ENCODE measurements around the gene PLEK. TPM values are rescaled to one million over a fixed set of nuclear protein-coding genes. Genes with fewer than 3 reads are reported as not detected.

PLEK gene
- total and polyA plus RNA-seq, 2 experiments from 2014 or later, result 0.92 to 0.93 TPM

GRCh38 chr2:68404164-68404563 is 39.1 kb downstream of the PLEK start:
- WGBS (ENCODE audit: low lambda C conversion rate, missing lambda C conversion rate), result 39% methylated on average over 2 of the region's 2 CpGs

GRCh38 chr2:68404893-68405799 is 40.1 kb downstream of the PLEK start:
- no peak overlapping the region for H3K4me2 ChIP-seq
- H3K27ac ChIP-seq, result no peak overlapping the region
- no peak overlapping the region for H2AFZ ChIP-seq
- no peaks in the 10 kb centered on the region for H3K36me3 ChIP-seq (replicated peaks; ENCODE audit: insufficient read depth, low read depth)
- peaks cover 7% of the 10 kb centered on the region for H3K4me1 ChIP-seq (ENCODE audit: insufficient read depth)
- DNase-seq (ENCODE audit: low spot score), result no peak
- H4K20me1 ChIP-seq (ENCODE audit: insufficient read depth, poor library complexity, severe bottlenecking), result no peaks in the 10 kb centered on the region
- no peak for TF ChIP-seq EZH2 (IDR thresholded peaks at IDR 0.05; ENCODE audit: borderline replicate concordance)
- no peak for TF ChIP-seq EZH2phosphoT487 (IDR thresholded peaks at IDR 0.05; ENCODE audit: low read depth, severe bottlenecking, unreplicated experiment)
- TF ChIP-seq CTCF (IDR thresholded peaks at IDR 0.05; ENCODE audit: poor library complexity), result no peak
- H3K9me2 ChIP-seq (replicated peaks; ENCODE audit: insufficient read depth), result no peaks in the 10 kb centered on the region
- H3K4me3 ChIP-seq, result no peak overlapping the region
- H3K27me3 ChIP-seq, result no peaks in the 10 kb centered on the region
- H3K79me2 ChIP-seq, result no peaks in the 10 kb centered on the region
- no peaks in the 10 kb centered on the region for H3K9me3 ChIP-seq (ENCODE audit: low read depth)
- 54% methylated on average over 19 of the region's 19 CpGs for WGBS (ENCODE audit: low lambda C conversion rate, missing lambda C conversion rate)

More at GRCh38 chr2:68404164-68404563, 39.1 kb downstream of the PLEK start:
- H3K27ac ChIP-seq, result no peak overlapping the region
- H3K9me3 ChIP-seq (ENCODE audit: low read depth), result no peaks in the 10 kb centered on the region
- H3K4me1 ChIP-seq (ENCODE audit: insufficient read depth), result peaks cover 7% of the 10 kb centered on the region
- no peaks in the 10 kb centered on the region for H3K27me3 ChIP-seq
- TF ChIP-seq EZH2 (IDR thresholded peaks at IDR 0.05; ENCODE audit: borderline replicate concordance) (no peak), EZH2phosphoT487 (IDR thresholded peaks at IDR 0.05; ENCODE audit: low read depth, severe bottlenecking, unreplicated experiment) (no peak), CTCF (IDR thresholded peaks at IDR 0.05; ENCODE audit: poor library complexity) (no peak)
- no peaks in the 10 kb centered on the region for H4K20me1 ChIP-seq (ENCODE audit: insufficient read depth, poor library complexity, severe bottlenecking)
- H3K4me2 ChIP-seq, result no peak overlapping the region
- no peaks in the 10 kb centered on the region for H3K36me3 ChIP-seq (replicated peaks; ENCODE audit: insufficient read depth, low read depth)
- no peak for DNase-seq (ENCODE audit: low spot score)
- H2AFZ ChIP-seq, result no peak overlapping the region
- no peaks in the 10 kb centered on the region for H3K9me2 ChIP-seq (replicated peaks; ENCODE audit: insufficient read depth)
- H3K4me3 ChIP-seq, result no peak overlapping the region
- no peaks in the 10 kb centered on the region for H3K79me2 ChIP-seq

- no peaks in the 10 kb centered on the region for H3K27me3 ChIP-seq
- H3K79me2 ChIP-seq, result no peaks in the 10 kb centered on the region
- H3K9me2 ChIP-seq (replicated peaks; ENCODE audit: insufficient read depth), result no peaks in the 10 kb centered on the region
- no peak overlapping the region for H3K27ac ChIP-seq
- no peak overlapping the region for H2AFZ ChIP-seq
- no peaks in the 10 kb centered on the region for H4K20me1 ChIP-seq (ENCODE audit: insufficient read depth, poor library complexity, severe bottlenecking)
- no peaks in the 10 kb centered on the region for H3K9me3 ChIP-seq (ENCODE audit: low read depth)
- H3K4me3 ChIP-seq, result no peak overlapping the region
- 87% methylated on average over 4 of the region's 4 CpGs for WGBS (ENCODE audit: low lambda C conversion rate, missing lambda C conversion rate)
- TF ChIP-seq EZH2 (IDR thresholded peaks at IDR 0.05; ENCODE audit: borderline replicate concordance) (no peak), CTCF (IDR thresholded peaks at IDR 0.05; ENCODE audit: poor library complexity) (no peak), EZH2phosphoT487 (IDR thresholded peaks at IDR 0.05; ENCODE audit: low read depth, severe bottlenecking, unreplicated experiment) (no peak)
- H3K36me3 ChIP-seq (replicated peaks; ENCODE audit: insufficient read depth, low read depth), result no peaks in the 10 kb centered on the region
- H3K4me2 ChIP-seq, result no peak overlapping the region
- no peaks in the 10 kb centered on the region for H3K4me1 ChIP-seq (ENCODE audit: insufficient read depth)
- DNase-seq (ENCODE audit: low spot score), result no peak
Measured at GRCh38 chr2:68411397-68412126, 46.5 kb downstream of the PLEK start.

Measured in hepatocyte (in vitro differentiated cells).